H1 (cell line): ENCODE measurements around the gene SMAP2. TPM values are rescaled to one million over a fixed set of nuclear protein-coding genes. Genes with fewer than 3 reads are reported as not detected.

Experiments
- SUZ12 ChIP-seq: fragments of 200-600 bp; sonication (generic); IDR thresholded peaks from 2 replicates; pipeline ENCODE4 v1.6.1; 2012; ENCODE audit warnings: mild to moderate bottlenecking, inconsistent platforms, low read length, moderate library complexity, mixed read lengths
- polyA plus RNA-seq, 7 experiments: library from polyadenylated mRNA; depleted of rRNA in 3 of 7; stranded (reverse) in 5 of 7; unstranded in 2 of 7; fragments of >200 nt in 5 of 7; fragments of 200-250 nt in 2 of 7; gene quantifications; 1 replicate in 5 of 7; 2 replicates in 1 of 7; 4 replicates in 1 of 7; pipeline versions ENCODE4 v1.2.1 to v1.2.3, GENCODE V29; 2011 to 2013; ENCODE audit warnings: missing spikeins in 2 of 7, mixed read lengths in 2 of 7
- total RNA-seq: library from RNA; stranded (reverse); fragmentation: NEBNext Ultra II Directional; extraction: Animal tissue kit (Norgen Biotek cat#: 25700); gene quantifications from 2 replicates; pipeline ENCODE4 v1.2.1, GENCODE V29; 2021

Gene SMAP2
- total and polyA plus RNA-seq, 2 of the 8 experiments (the other 6 are each of a cell fraction or from before 2014, with no cell fraction given): 4.3 to 5.5 TPM

DNA sequence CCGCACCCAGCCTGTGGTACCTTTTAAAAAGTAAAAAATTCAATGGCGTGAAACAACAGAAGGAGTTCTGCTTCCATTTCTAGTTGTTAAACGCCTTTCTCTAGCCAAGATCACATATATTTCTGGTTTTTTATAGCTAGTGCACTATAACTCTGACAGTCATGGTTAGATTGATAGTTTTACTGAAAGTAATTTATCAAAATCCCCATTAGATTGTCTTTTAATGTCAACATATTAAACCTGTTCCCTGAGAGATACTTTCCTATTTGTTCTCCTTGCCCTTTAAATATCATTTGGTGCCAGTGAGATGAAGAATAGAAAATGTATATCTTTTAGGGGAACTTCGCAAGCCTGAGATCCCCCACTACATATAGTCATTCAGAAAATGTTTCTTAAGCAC is 7.3 kb downstream of the SMAP2 start (continued):
- TF ChIP-seq SUZ12: no peak
